Measurements from ENCODE around the gene CLCN7. TPM values are rescaled to one million over a fixed set of nuclear protein-coding genes. Genes with fewer than 3 reads are reported as not detected.

CLCN7 gene
- polyA plus RNA-seq, 6 donors from 2014 or later, result 48.6 to 92.2 (median 61.4) TPM

- Mint-ChIP-seq H3K9me3 (no peaks in the 10 kb centered on the region), H3K4me1 (peaks cover 6 to 10% (median 10%) of the 10 kb centered on the region in 3 donors), H3K27ac (peak overlapping the region in 1 of 6 donors; percentile 95), H3K36me3 (no peaks in the 10 kb centered on the region), H3K4me3 (peak overlapping the region in 1 of 8 donors; percentile 35), H3K27me3 (no peaks in the 10 kb centered on the region)
- ATAC-seq (ENCODE audit: low read depth in 2 of 2) (no peak), DNase-seq (no peak)
Measured at GRCh38 chr16:1429631-1430030, 45.2 kb downstream of the CLCN7 start.

GRCh38 chr16:1429012-1429411, 45.8 kb downstream of the CLCN7 start:
- no peak overlapping the region for H3K27ac Mint-ChIP-seq
- DNase-seq (no peak), ATAC-seq (ENCODE audit: low read depth in 2 of 2) (no peak)
- H3K27me3 Mint-ChIP-seq, result no peaks in the 10 kb centered on the region
- H3K4me1 Mint-ChIP-seq, result peaks cover 6 to 10% (median 10%) of the 10 kb centered on the region in 3 donors
- H3K4me3 Mint-ChIP-seq, result peak overlapping the region in 2 of 8 donors; percentile 25 to 35
- no peaks in the 10 kb centered on the region for H3K36me3 Mint-ChIP-seq
- no peaks in the 10 kb centered on the region for H3K9me3 Mint-ChIP-seq

- ATAC-seq (ENCODE audit: low read depth in 2 of 2) (peak; percentile 93 to 94), DNase-seq (peak; percentile 65)
- no peak overlapping the region for H3K27ac Mint-ChIP-seq
- H3K9me3 Mint-ChIP-seq, result no peaks in the 10 kb centered on the region
- no peaks in the 10 kb centered on the region for H3K36me3 Mint-ChIP-seq
- H3K4me1 Mint-ChIP-seq, result peaks cover 9 to 12% (median 10%) of the 10 kb centered on the region in 3 donors
- no peak overlapping the region for H3K4me3 Mint-ChIP-seq
- H3K27me3 Mint-ChIP-seq, result no peaks in the 10 kb centered on the region
Measured at GRCh38 chr16:1428511-1428910, 46.3 kb downstream of the CLCN7 start.

GRCh38 chr16:1427473-1428461, 47.1 kb downstream of the CLCN7 start:
- Mint-ChIP-seq H3K4me3 (peak overlapping the region in 1 of 8 donors; percentile 16), H3K9me3 (no peaks in the 10 kb centered on the region), H3K36me3 (no peaks in the 10 kb centered on the region), H3K27ac (peak overlapping the region in 1 of 6 donors; percentile 65), H3K4me1 (peaks cover 10 to 13% (median 10%) of the 10 kb centered on the region in 3 donors), H3K27me3 (no peaks in the 10 kb centered on the region)
- DNase-seq (no peak), ATAC-seq (ENCODE audit: low read depth in 2 of 2) (no peak)

- Mint-ChIP-seq H3K9me3 (no peaks in the 10 kb centered on the region), H3K36me3 (no peaks in the 10 kb centered on the region), H3K27me3 (no peaks in the 10 kb centered on the region), H3K4me3 (peak overlapping the region in 1 of 8 donors; percentile 21), H3K27ac (peak overlapping the region in 1 of 6 donors; percentile 33), H3K4me1 (peaks cover 5 to 15% (median 8%) of the 10 kb centered on the region in 3 donors)
- ATAC-seq (ENCODE audit: low read depth in 2 of 2) (no peak), DNase-seq (no peak)
Measured at GRCh38 chr16:1426734-1427471, 47.9 kb downstream of the CLCN7 start.

GRCh38 chr16:1425616-1426370, 49.0 kb downstream of the CLCN7 start:
- Mint-ChIP-seq H3K27ac (peak overlapping the region in 1 of 6 donors; percentile 54), H3K4me3 (peak overlapping the region in 1 of 8 donors; percentile 42), H3K4me1 (peaks cover 11 to 22% (median 14%) of the 10 kb centered on the region in 3 donors), H3K36me3 (no peaks in the 10 kb centered on the region), H3K9me3 (no peaks in the 10 kb centered on the region), H3K27me3 (no peaks in the 10 kb centered on the region)
- DNase-seq (no peak), ATAC-seq (ENCODE audit: low read depth in 2 of 2) (no peak)

GRCh38 chr16:1424028-1424427, 50.8 kb downstream of the CLCN7 start:
- H3K4me3 Mint-ChIP-seq, result peak overlapping the region in 1 of 8 donors; percentile 96
- no peaks in the 10 kb centered on the region for H3K9me3 Mint-ChIP-seq
- no peaks in the 10 kb centered on the region for H3K27me3 Mint-ChIP-seq
- no peaks in the 10 kb centered on the region for H3K36me3 Mint-ChIP-seq
- no peak for DNase-seq
- peak overlapping the region in 1 of 6 donors; percentile 62 for H3K27ac Mint-ChIP-seq
- peaks cover 7 to 29% (median 14%) of the 10 kb centered on the region in 3 donors for H3K4me1 Mint-ChIP-seq
- ATAC-seq (ENCODE audit: low read depth in 2 of 2), result no peak

- no peak for ATAC-seq (ENCODE audit: low read depth in 2 of 2)
- Mint-ChIP-seq H3K27me3 (no peaks in the 10 kb centered on the region), H3K9me3 (no peaks in the 10 kb centered on the region), H3K4me3 (peak overlapping the region in 7 of 8 donors; percentile 56 to 96 (median 94)), H3K27ac (peak overlapping the region in 4 of 6 donors; percentile 34 to 96 (median 74)), H3K4me1 (peaks cover 7 to 39% (median 14%) of the 10 kb centered on the region in 3 donors), H3K36me3 (no peaks in the 10 kb centered on the region)
- DNase-seq, result no peak
Measured at GRCh38 chr16:1422076-1422475, 52.8 kb downstream of the CLCN7 start.

GRCh38 chr16:1420111-1420539, 54.7 kb downstream of the CLCN7 start:
- peaks cover 7 to 43% (median 16%) of the 10 kb centered on the region in 3 donors for H3K4me1 Mint-ChIP-seq
- DNase-seq, result no peak
- H3K9me3 Mint-ChIP-seq, result no peaks in the 10 kb centered on the region
- no peak for ATAC-seq (ENCODE audit: low read depth in 2 of 2)
- no peaks in the 10 kb centered on the region for H3K27me3 Mint-ChIP-seq
- peak overlapping the region; percentile 90 to 96 (median 96) for H3K4me3 Mint-ChIP-seq
- H3K36me3 Mint-ChIP-seq, result no peaks in the 10 kb centered on the region
- H3K27ac Mint-ChIP-seq, result peak overlapping the region; percentile 33 to 97 (median 92)

- Mint-ChIP-seq H3K36me3 (no peaks in the 10 kb centered on the region), H3K27ac (peak overlapping the region in 2 of 6 donors; percentile 72 to 90), H3K9me3 (no peaks in the 10 kb centered on the region), H3K4me3 (peak overlapping the region in 4 of 8 donors; percentile 39 to 72 (median 47)), H3K4me1 (peaks cover 3 to 52% (median 13%) of the 10 kb centered on the region in 3 donors), H3K27me3 (no peaks in the 10 kb centered on the region)
- ATAC-seq (ENCODE audit: low read depth in 2 of 2) (no peak), DNase-seq (no peak)
Measured at GRCh38 chr16:1416521-1416941, 58.3 kb downstream of the CLCN7 start.

GRCh38 chr16:1414532-1415260, 60.1 kb downstream of the CLCN7 start, which contains the start of gene UNKL:
TSS of gene UNKL (minus strand) at chr16:1414704. CDS start at chr16:1414691, 13 bp downstream.
- ATAC-seq (ENCODE audit: low read depth in 2 of 2), result peak; percentile 68 to 73
- Mint-ChIP-seq H3K27ac (peak within 1 kb of the TSS; percentile 82 to 97 (median 93)), H3K9me3 (no peaks in the 10 kb centered on the region), H3K27me3 (no peaks in the 10 kb centered on the region), H3K36me3 (no peaks in the 10 kb centered on the region), H3K4me3 (peak within 1 kb of the TSS; percentile 84 to 95 (median 88)), H3K4me1 (peaks cover 0 to 46% (median 9%) of the 10 kb centered on the region in 3 donors)
- peak; percentile 76 for DNase-seq
